ENCODE measurements around the gene NUDT15.

GRCh38 chr13:48055712-48056111, 18.2 kb downstream of the NUDT15 start:
- no peak for TF ChIP-seq CTCF (IDR thresholded peaks at IDR 0.05; ENCODE audit: low read length)
- TF ChIP-seq EZH2 (IDR thresholded peaks at IDR 0.05; ENCODE audit: borderline replicate concordance, low read length) = no peak
